Measurements from ENCODE around the gene LRFN5.

- no peak for TF ChIP-seq CTCF (IDR thresholded peaks at IDR 0.05)
- no peak for TF ChIP-seq POLR2A (IDR thresholded peaks at IDR 0.05)
Measured at GRCh38 chr14:41839661-41840060, 233.0 kb downstream of the LRFN5 start.
